H1 (cell line): ENCODE measurements around the gene MUC2. TPM values are rescaled to one million over a fixed set of nuclear protein-coding genes. Genes with fewer than 3 reads are reported as not detected.

ENCODE experiments used
- CTCF ChIA-PET: fragments of 300-600 bp; sonication (Branson Sonifier 250); formaldehyde crosslinking; loops from one replicate; lab custom pipeline; 2021; ENCODE audit not compliant: partially characterized antibody; lab: Charles Lee
- POLR2A ChIA-PET: fragments of 300-600 bp; sonication (Branson Sonifier 250); formaldehyde crosslinking; loops from one replicate; lab custom pipeline; 2021; ENCODE audit warnings: inconsistent platforms; ENCODE audit not compliant: partially characterized antibody; lab: Charles Lee
- DNase-seq, 2 experiments: peaks; one replicate each; pipeline versions ENCODE4 v3.0.0 to v3.0.0-alpha.2; 2010 to 2022; ENCODE audit warnings: low spot score in 2 of 2, low read depth in 1 of 2, mixed read lengths in 1 of 2
- FAIRE-seq: peaks from 2 replicates; lab custom pipeline; 2011; peaks lifted over from hg19 to GRCh38; lab: Jason Lieb, UNC
- H2AFZ ChIP-seq: 2 replicates; pipeline ENCODE4 v1.8.1; 2012; ENCODE audit warnings: low read length, inconsistent platforms
- H2AK5ac ChIP-seq: 2 replicates; pipeline ENCODE4 v1.6.1; 2013; ENCODE audit warnings: low read depth, low read length
- H2BK120ac ChIP-seq: replicated peaks from 2 replicates; pipeline ENCODE3; 2013; ENCODE audit warnings: low read depth, low read length, inconsistent platforms
- H2BK12ac ChIP-seq: 2 replicates; pipeline ENCODE4 v1.6.1; 2013; ENCODE audit warnings: low read depth, low read length
- H2BK15ac ChIP-seq: 2 replicates; pipeline ENCODE4 v1.6.1; 2013; ENCODE audit warnings: low read length
- H2BK20ac ChIP-seq: 2 replicates; pipeline ENCODE4 v1.6.1; 2013; ENCODE audit warnings: low read length
- H2BK5ac ChIP-seq: 2 replicates; pipeline ENCODE4 v1.6.1; 2013; ENCODE audit warnings: low read depth, low read length
- H3K14ac ChIP-seq: 2 replicates; pipeline ENCODE4 v1.6.1; 2013; ENCODE audit warnings: inconsistent platforms; ENCODE audit not compliant: insufficient read length
- H3K18ac ChIP-seq: 2 replicates; pipeline ENCODE4 v1.6.1; 2013; ENCODE audit warnings: low read length; ENCODE audit errors: extremely low read depth
- H3K23ac ChIP-seq: 2 replicates; pipeline ENCODE4 v1.6.1; 2013; ENCODE audit warnings: inconsistent platforms; ENCODE audit not compliant: insufficient read length
- H3K23me2 ChIP-seq: 2 replicates; pipeline ENCODE4 v1.6.1; 2013; ENCODE audit warnings: low read depth, low read length
- H3K27ac ChIP-seq: 2 replicates; pipeline ENCODE4 v1.6.1; 2011; ENCODE audit warnings: low read depth, low read length, inconsistent platforms
- H3K27me3 ChIP-seq, 4 experiments: replicated peaks in 1 of 4; 1 replicate in 1 of 4; 2 replicates in 3 of 4; pipeline versions ENCODE4 v1.6.1 to v1.8.1; 2011 to 2013; ENCODE audit warnings: low read length in 3 of 4, mild to moderate bottlenecking in 3 of 4, inconsistent platforms in 2 of 4, mixed read lengths in 2 of 4, moderate library complexity in 1 of 4; ENCODE audit not compliant: control insufficient read depth in 3 of 4, insufficient read depth in 3 of 4; ENCODE audit errors: extremely low read depth in 1 of 4
- H3K36me3 ChIP-seq, 4 experiments: 2 replicates each; pipeline versions ENCODE4 v1.6.1 to v1.8.1; 2011 to 2013; ENCODE audit warnings: mild to moderate bottlenecking in 4 of 4, low read length in 3 of 4, moderate library complexity in 2 of 4, control low read depth in 1 of 4, inconsistent platforms in 1 of 4; ENCODE audit not compliant: insufficient read depth in 4 of 4, control insufficient read depth in 2 of 4
- H3K4ac ChIP-seq: replicated peaks from 2 replicates; pipeline ENCODE3; 2013; ENCODE audit warnings: low read length, low read depth, mixed read lengths, inconsistent platforms; ENCODE audit not compliant: insufficient read length
- H3K4me1 ChIP-seq, 4 experiments: replicated peaks in 1 of 4; 1 replicate in 1 of 4; 2 replicates in 3 of 4; pipeline versions ENCODE4 v1.6.1 to v1.8.1; 2011 to 2013; ENCODE audit warnings: low read length in 3 of 4, inconsistent platforms in 2 of 4, mixed read lengths in 1 of 4; ENCODE audit not compliant: insufficient read depth in 4 of 4, control insufficient read depth in 3 of 4
- H3K4me2 ChIP-seq, 2 experiments: 2 replicates each; pipeline versions ENCODE4 v1.6.1 to v1.8.1; 2011 to 2013; ENCODE audit warnings: low read depth in 2 of 2, low read length in 2 of 2, control low read depth in 1 of 2, inconsistent platforms in 1 of 2, mild to moderate bottlenecking in 1 of 2; ENCODE audit not compliant: insufficient read depth in 1 of 2
- H3K4me3 ChIP-seq, 4 experiments: fragments of 200-600, 300-600 bp in 1 of 4; sonication (generic), shearing (Covaris generic), sonication (Bioruptor Twin) in 1 of 4; 2 replicates each; pipeline versions ENCODE4 v1.5.1 to v1.8.1; 2011 to 2016; ENCODE audit warnings: low read length in 4 of 4, low read depth in 3 of 4, control low read depth in 2 of 4, inconsistent platforms in 2 of 4, mild to moderate bottlenecking in 2 of 4, mixed read lengths in 1 of 4, moderate library complexity in 1 of 4; ENCODE audit not compliant: insufficient read depth in 2 of 4; ENCODE audit errors: extremely low read depth in 1 of 4
- H3K56ac ChIP-seq: replicated peaks from 2 replicates; pipeline ENCODE3; 2013; ENCODE audit warnings: low read depth, mild to moderate bottlenecking, mixed read lengths, low read length, inconsistent platforms; ENCODE audit not compliant: insufficient read length
- H3K79me1 ChIP-seq: 2 replicates; pipeline ENCODE4 v1.6.1; 2013; ENCODE audit warnings: low read depth, low read length, control low read depth
- H3K79me2 ChIP-seq, 2 experiments: 2 replicates each; pipeline versions ENCODE4 v1.6.1 to v1.8.1; 2012 to 2013; ENCODE audit warnings: low read length in 2 of 2, mild to moderate bottlenecking in 2 of 2, inconsistent platforms in 1 of 2; ENCODE audit not compliant: insufficient read depth in 2 of 2, control insufficient read depth in 1 of 2
- H3K9ac ChIP-seq, 4 experiments: replicated peaks in 1 of 4; 1 replicate in 1 of 4; 2 replicates in 3 of 4; pipeline versions ENCODE4 v1.6.1 to v1.8.1; 2011 to 2013; ENCODE audit warnings: low read depth in 3 of 4, low read length in 3 of 4, control low read depth in 2 of 4, mild to moderate bottlenecking in 2 of 4, moderate library complexity in 2 of 4, inconsistent platforms in 1 of 4; ENCODE audit errors: extremely low read depth in 1 of 4
- H3K9me3 ChIP-seq, 2 experiments: 2 replicates each; pipeline versions ENCODE4 v1.6.1 to v1.8.1; 2012 to 2013; ENCODE audit warnings: mild to moderate bottlenecking in 2 of 2, moderate library complexity in 2 of 2, control low read depth in 1 of 2, inconsistent platforms in 1 of 2, low read depth in 1 of 2, low read length in 1 of 2, mixed read lengths in 1 of 2; ENCODE audit not compliant: insufficient read depth in 2 of 2
- H4K20me1 ChIP-seq, 2 experiments: replicated peaks in 1 of 2; 2 replicates each; pipeline versions ENCODE3 to v1.8.1; 2011 to 2013; ENCODE audit warnings: inconsistent platforms in 2 of 2, low read length in 2 of 2, mild to moderate bottlenecking in 1 of 2; ENCODE audit not compliant: insufficient read depth in 2 of 2, control insufficient read depth in 1 of 2
- H4K5ac ChIP-seq: 2 replicates; pipeline ENCODE4 v1.6.1; 2013; ENCODE audit warnings: low read length, low read depth, mixed read lengths, inconsistent platforms; ENCODE audit not compliant: insufficient read length
- H4K8ac ChIP-seq: 2 replicates; pipeline ENCODE4 v1.8.0; 2013; ENCODE audit warnings: mild to moderate bottlenecking, moderate library complexity, low read length, inconsistent platforms; ENCODE audit not compliant: insufficient read depth; ENCODE audit errors: extremely low read depth
- H4K91ac ChIP-seq: replicated peaks from 2 replicates; pipeline ENCODE3; 2013; ENCODE audit warnings: low read length, mixed read lengths, inconsistent platforms; ENCODE audit not compliant: insufficient read length
- CREB1 ChIP-seq: IDR thresholded peaks from 2 replicates; pipeline ENCODE4 v1.6.1; 2012; ENCODE audit warnings: inconsistent platforms
- CTCF ChIP-seq, 3 experiments: IDR thresholded peaks; 1 replicate in 2 of 3; 2 replicates in 1 of 3; pipeline versions ENCODE4 v1.5.1 to v1.6.1; 2011; ENCODE audit warnings: low read length in 3 of 3, mild to moderate bottlenecking in 3 of 3, inconsistent platforms in 2 of 3, low read depth in 1 of 3, moderate library complexity in 1 of 3; ENCODE audit not compliant: insufficient read depth in 1 of 3; ENCODE audit errors: control extremely low read depth in 1 of 3
- EGR1 ChIP-seq: IDR thresholded peaks from 2 replicates; pipeline ENCODE4 v1.6.1; 2011; ENCODE audit warnings: low read depth, low read length, borderline replicate concordance
- EZH2 ChIP-seq: fragments of 200-600 bp; sonication (generic); IDR thresholded peaks from 2 replicates; pipeline ENCODE4 v1.7.1; 2012; ENCODE audit warnings: low read depth, mild to moderate bottlenecking, moderate library complexity, low read length, inconsistent platforms; ENCODE audit not compliant: severe bottlenecking
- HDAC6 ChIP-seq: IDR thresholded peaks from one replicate; pipeline ENCODE4 v1.7.1; 2012; ENCODE audit warnings: low read depth, mild to moderate bottlenecking, inconsistent platforms, low read length, moderate library complexity
- NRF1 ChIP-seq: IDR thresholded peaks from 2 replicates; pipeline ENCODE4 v1.6.1; 2011; ENCODE audit warnings: mild to moderate bottlenecking, low read depth, low read length, improper control_type of control experiment
- SIX5 ChIP-seq: IDR thresholded peaks from 2 replicates; pipeline ENCODE4 v1.6.1; 2011; ENCODE audit warnings: mild to moderate bottlenecking, low read depth, low read length
- TBP ChIP-seq: IDR thresholded peaks from 2 replicates; pipeline ENCODE4 v1.6.1; 2011; ENCODE audit warnings: low read depth, low read length, improper control_type of control experiment
- WGBS, 2 experiments: shearing (Covaris generic) in 1 of 2; methylation state at CpG; one replicate each; pipeline versions ENCODE4 v1.1.6 to v1.1.7; 2013 to 2015; ENCODE audit warnings: low lambda C conversion rate in 2 of 2, mixed read lengths in 2 of 2, inconsistent platforms in 1 of 2, low coverage in 1 of 2, missing lambda C conversion rate in 1 of 2; ENCODE audit not compliant: insufficient replicate concordance in 2 of 2, insufficient coverage in 1 of 2, insufficient read length in 1 of 2; ENCODE audit errors: extremely low coverage in 1 of 2, missing lambda C conversion rate in 1 of 2; 5-methylcytosine and 5-hydroxymethylcytosine counted together
- polyA plus RNA-seq, 7 experiments: library from polyadenylated mRNA; depleted of rRNA in 3 of 7; stranded (reverse) in 5 of 7; unstranded in 2 of 7; fragments of >200 nt in 5 of 7; fragments of 200-250 nt in 2 of 7; gene quantifications; 1 replicate in 5 of 7; 2 replicates in 1 of 7; 4 replicates in 1 of 7; pipeline versions ENCODE4 v1.2.1 to v1.2.3, GENCODE V29; 2011 to 2013; ENCODE audit warnings: missing spikeins in 2 of 7, mixed read lengths in 2 of 7
- total RNA-seq: library from RNA; stranded (reverse); fragmentation: NEBNext Ultra II Directional; extraction: Animal tissue kit (Norgen Biotek cat#: 25700); gene quantifications from 2 replicates; pipeline ENCODE4 v1.2.1, GENCODE V29; 2021
- TF ChIP-seq, protein P1 (sequence below): IDR thresholded peaks from 2 replicates; pipeline ENCODE4 v1.6.1; 2012; ENCODE audit warnings: low read length, inconsistent platforms

The MUC2 gene
- total and polyA plus RNA-seq, 2 of the 8 experiments (the other 6 are each of a cell fraction or from before 2014, with no cell fraction given), result not detected

- H3K4me3 ChIP-seq, result no peak overlapping the region
- H3K27ac ChIP-seq, result no peak overlapping the region
- no peaks in the 10 kb centered on the region for H3K23me2 ChIP-seq
- H2AK5ac ChIP-seq, result no peak overlapping the region
- no peak overlapping the region for H2BK5ac ChIP-seq
- H2AFZ ChIP-seq, result no peak overlapping the region
- no peak overlapping the region for H3K18ac ChIP-seq
- no peaks in the 10 kb centered on the region for H3K9me3 ChIP-seq
- peaks cover 0 to 3% of the 10 kb centered on the region in 2 experiments for H4K20me1 ChIP-seq
- TF ChIP-seq, protein P1, sequence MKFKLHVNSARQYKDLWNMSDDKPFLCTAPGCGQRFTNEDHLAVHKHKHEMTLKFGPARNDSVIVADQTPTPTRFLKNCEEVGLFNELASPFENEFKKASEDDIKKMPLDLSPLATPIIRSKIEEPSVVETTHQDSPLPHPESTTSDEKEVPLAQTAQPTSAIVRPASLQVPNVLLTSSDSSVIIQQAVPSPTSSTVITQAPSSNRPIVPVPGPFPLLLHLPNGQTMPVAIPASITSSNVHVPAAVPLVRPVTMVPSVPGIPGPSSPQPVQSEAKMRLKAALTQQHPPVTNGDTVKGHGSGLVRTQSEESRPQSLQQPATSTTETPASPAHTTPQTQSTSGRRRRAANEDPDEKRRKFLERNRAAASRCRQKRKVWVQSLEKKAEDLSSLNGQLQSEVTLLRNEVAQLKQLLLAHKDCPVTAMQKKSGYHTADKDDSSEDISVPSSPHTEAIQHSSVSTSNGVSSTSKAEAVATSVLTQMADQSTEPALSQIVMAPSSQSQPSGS, result no peak
- TF ChIP-seq CTCF (IDR thresholded peaks at IDR 0.05; ENCODE audit: control extremely low read depth in 1 of 3, insufficient read depth in 1 of 3, low read depth in 1 of 3, low read length in 3 of 3), result no peak
- no peak for TF ChIP-seq NRF1
- TF ChIP-seq HDAC6, result no peak
- no peak for TF ChIP-seq EZH2
- no peak for TF ChIP-seq CREB1
- TF ChIP-seq SIX5, result no peak
- no peak for TF ChIP-seq TBP
- no peak for TF ChIP-seq EGR1
- no peak overlapping the region for H4K91ac ChIP-seq
- 91% methylated on average over 43 of the region's 46 CpGs; no CpG with 5 or more reads in 1 of the 2 experiments for WGBS, 2 experiments
- POLR2A ChIA-PET, result no interaction called here
- H3K36me3 ChIP-seq, result no peaks in the 10 kb centered on the region
- H3K23ac ChIP-seq, result no peak overlapping the region
- no peaks in the 10 kb centered on the region for H3K79me1 ChIP-seq
- no peak for DNase-seq
- H2BK20ac ChIP-seq, result no peak overlapping the region
- H3K4me2 ChIP-seq, result no peak overlapping the region
- FAIRE-seq, result no peak
- no peaks in the 10 kb centered on the region for H3K27me3 ChIP-seq
- no peaks in the 10 kb centered on the region for H3K79me2 ChIP-seq
- no peak overlapping the region for H2BK12ac ChIP-seq
- no peak overlapping the region; the same call in 1 of the 2 replicates for H4K8ac ChIP-seq
- H3K14ac ChIP-seq, result no peak overlapping the region
- no peak overlapping the region for H3K56ac ChIP-seq
- CTCF ChIA-PET, result interaction anchor here (1.0 kb wide), 1 partner anchor 47 kb away, joined by 3 read pairs; no protein-coding TSS in a partner anchor
- H3K9ac ChIP-seq, result no peak overlapping the region; a peak in 1 of 7 replicates
- no peak overlapping the region for H3K4ac ChIP-seq
- H2BK15ac ChIP-seq, result no peak overlapping the region
- no peak overlapping the region for H2BK120ac ChIP-seq
- no peaks in the 10 kb centered on the region for H3K4me1 ChIP-seq
- H4K5ac ChIP-seq, result no peak overlapping the region
Measured at GRCh38 chr11:1055990-1056771, 18.5 kb upstream of the MUC2 start.
